CD4-positive, alpha-beta T cell treated with Interleukin-2 at 100 ng/mL for 4 hours (primary cell): ENCODE results near the gene C16orf82.

Experiments used
- DNase-seq: peaks from one replicate; pipeline ENCODE4 v3.0.0-alpha.2; 2020; ENCODE audit warnings: low spot score

C16orf82 gene

GRCh38 chr16:27088216-27088615 lies 21.5 kb downstream of the C16orf82 start:
- DNase-seq = no peak

- DNase-seq = no peak
These were observed 29.6 kb downstream of the C16orf82 start for GRCh38 chr16:27096375-27096774.

DNA sequence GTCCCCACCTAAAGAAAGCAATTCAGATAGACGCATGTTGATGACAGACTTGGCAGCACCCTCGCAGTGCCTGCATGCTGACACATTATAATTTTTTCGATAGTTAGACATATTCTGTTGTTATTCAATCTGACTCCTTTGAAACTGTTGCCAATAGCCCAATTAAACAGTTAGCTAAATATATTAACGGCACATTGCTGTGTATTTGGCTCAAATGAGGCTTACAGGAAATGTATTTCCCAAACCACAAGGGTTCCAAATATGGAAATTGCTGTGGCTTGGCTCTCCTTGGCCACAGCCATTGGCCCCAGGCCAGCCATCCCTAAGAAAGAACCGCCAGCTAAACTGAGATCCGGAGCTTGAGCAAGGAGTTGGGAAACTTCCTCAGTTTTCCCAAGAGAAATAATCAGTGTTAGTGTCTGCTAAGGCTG lies 31.1 kb downstream of the C16orf82 start:
- DNase-seq = no peak

DNA sequence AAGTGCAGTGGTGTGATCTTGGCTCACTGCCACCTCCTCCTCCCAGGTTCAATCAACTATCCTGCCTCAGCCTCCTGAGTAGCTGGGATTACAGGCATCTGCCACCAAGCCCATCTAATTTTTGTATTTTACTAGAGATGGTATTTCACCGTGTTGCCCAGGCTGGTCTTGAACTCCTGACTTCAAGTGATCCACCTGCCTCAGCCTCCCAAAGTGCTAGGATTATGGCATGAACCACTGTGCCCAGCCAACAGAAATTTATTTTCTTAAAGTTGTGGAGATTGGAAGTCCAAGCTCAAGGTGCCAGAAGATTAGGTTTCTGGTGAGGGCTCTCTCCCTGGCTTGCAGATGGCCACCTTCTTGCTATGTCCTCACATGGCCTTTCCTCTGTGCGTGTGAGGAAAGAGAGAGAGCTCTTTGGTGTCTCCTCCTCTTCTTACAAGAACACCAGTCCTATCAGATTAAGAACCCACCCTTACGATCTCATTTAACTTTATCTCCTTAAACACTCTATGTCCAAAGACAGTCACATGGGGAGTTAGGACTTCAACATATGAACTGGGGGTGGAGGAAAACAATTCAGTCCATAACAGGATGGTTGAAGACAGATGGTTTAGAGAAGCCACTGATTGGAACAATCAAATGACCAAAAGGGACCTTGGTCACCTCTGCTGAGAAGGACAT lies 31.8 kb downstream of the C16orf82 start:
- no peak for DNase-seq

DNA sequence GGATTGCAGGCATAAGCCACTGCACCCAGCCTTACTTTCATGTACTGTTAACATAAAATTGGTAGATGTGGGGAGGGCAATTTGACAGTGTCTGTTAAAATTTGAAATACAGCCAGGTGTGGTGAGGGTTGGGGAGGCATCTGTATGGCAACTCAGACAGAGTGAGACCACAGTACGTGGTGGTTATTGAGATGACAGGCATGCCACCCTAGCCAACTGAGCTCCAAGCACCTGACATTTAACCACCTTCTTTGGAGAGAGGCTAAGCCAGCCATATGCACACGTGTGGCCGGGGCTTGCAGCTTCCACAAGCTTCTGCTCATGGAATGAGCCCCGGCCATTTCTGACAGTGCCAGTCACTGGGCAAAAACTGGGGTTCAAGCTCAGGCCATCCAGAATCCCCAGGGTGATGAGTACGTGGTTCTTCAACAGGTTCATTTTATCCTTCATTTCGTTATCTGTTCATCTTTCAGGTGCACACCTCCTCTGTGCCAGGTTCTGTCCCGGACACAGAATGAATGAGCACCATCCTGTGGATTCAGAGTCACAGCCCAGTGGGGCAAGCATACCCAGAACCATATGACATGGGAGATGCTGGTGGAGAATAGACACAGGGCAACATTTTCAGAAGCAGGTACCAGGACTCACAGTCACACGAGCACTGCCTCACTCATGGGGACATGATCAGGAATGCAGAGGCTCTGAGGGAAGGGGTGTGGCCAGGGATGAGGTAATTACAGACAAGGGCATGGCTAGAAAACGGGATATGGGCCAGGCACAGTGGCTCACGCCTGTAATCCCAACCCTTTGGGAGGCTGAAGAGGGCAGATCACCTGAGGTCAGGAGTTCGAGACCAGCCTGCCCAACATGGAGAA lies 36.2 kb downstream of the C16orf82 start:
- no peak for DNase-seq

- DNase-seq = no peak
These were observed 37.2 kb downstream of the C16orf82 start for GRCh38 chr16:27103954-27104353.

DNA sequence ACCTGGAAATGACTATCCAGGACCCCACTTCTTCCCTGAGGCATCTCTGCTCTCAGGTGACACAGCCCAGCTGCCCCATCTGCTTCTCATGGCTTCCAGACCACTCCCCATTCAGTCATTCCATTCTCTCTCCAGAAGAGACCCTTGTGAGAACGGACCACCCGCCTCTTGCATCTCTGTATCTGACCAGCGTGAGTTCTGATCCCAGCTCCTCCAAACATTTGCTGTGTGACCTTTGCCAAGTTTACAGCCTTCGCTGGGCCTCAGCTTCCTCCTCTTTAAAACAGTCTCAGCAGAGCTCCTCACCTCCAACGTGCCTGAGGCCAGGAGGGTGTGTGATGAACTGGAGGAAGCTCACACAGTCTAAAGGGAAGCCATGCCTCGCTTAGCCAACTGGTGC lies 39.6 kb downstream of the C16orf82 start:
- no peak for DNase-seq

- DNase-seq = no peak
These were observed 40.5 kb downstream of the C16orf82 start for GRCh38 chr16:27107185-27107592.

DNA sequence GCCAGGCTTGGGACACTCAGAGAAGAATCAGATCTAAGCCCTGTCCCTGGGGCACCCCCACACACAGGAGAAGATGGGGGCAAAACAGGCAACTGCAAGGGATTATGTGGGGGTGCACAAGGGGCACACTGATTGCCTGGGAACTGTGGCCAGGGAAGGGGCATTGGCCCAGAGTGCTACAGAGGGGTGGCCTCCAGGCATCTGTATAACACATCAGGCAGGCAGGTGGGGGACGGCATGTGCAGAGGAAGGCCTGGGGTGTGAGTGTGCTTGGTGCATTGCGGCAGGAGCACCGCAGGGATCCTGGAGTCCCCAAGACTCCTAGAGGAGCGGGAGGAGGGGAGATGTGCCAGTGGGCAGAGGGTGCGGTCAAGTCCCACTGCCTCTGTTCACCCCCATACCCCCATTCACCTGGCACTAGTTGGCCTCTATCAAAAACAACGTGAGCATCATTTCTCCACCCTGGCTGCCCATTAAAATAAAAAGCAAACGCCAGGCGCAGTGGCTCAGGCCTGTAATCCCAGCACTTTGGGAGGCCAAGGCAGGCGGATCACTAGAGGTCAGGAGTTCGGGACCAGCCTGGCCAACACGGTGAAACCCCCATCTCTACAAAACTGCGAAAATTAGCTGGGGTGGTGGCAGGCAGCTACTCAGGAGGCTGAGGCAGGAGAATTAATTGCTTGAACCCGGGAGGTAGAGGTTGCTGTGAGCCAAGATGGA lies 41.5 kb downstream of the C16orf82 start:
- no peak for DNase-seq

DNA sequence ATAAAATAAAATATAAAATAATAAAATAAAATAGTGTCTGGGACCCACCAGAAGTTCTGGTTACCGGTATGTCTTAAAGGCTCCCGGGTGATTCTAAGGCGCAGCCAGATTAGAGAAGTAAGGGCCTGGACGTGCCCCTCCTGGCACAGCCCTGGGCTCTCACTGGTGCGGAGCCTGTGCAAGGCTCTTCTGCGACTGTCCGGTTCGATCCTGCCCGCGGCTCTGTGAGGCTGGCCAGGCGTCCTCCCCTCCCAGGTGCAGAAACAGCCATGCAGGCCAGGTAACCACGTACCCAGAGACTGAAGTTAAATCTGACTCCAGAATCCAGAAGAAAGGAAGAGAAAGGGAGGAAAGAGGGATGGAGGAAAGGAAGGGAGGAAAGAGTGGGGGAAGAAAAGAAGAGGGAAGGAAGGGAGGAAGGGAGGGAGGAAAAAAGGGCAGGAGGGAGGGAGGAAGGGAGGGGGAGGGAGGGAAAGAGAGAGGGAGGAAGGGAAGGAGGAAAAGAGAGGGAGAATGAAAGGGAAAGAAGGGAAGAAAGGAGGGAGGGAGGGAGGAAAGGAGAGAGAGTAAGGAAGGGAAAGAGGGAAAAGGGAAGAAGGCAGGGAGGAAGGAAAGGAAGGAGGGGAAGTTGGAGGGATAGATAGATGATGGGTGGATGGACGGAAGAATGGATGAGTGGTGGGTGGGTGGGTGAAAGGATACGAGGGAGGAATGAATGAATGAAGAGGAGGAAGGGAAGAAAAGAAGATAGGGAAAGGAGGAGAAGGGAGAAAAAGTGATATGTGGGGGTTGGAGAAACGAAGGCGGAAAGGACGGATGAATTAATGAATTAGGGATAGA lies 42.3 kb downstream of the C16orf82 start:
- no peak for DNase-seq

GRCh38 chr16:27109666-27110523 lies 43.2 kb downstream of the C16orf82 start:
- peak; percentile 72 for DNase-seq

DNA sequence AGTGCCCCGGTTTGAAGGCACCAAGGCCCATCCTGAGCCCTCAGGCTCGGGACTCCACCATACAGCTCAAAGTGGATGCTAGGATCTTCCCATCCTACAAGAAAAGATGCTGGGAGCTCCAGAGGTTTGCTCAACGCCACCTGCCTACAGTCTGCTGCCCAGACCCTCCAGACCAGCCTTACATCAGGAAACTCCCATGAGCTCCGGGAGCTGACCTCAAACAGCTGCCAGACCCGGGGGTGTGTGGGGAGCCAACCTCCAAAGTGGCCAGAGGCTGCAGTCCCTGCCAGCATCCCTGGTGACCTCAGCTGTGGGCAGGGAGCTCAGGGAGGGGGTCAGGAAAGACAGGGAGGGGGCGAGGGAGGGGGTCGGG lies 43.8 kb downstream of the C16orf82 start:
- no peak for DNase-seq

- no peak for DNase-seq
These were observed 44.8 kb downstream of the C16orf82 start for GRCh38 chr16:27111486-27111885.

DNA sequence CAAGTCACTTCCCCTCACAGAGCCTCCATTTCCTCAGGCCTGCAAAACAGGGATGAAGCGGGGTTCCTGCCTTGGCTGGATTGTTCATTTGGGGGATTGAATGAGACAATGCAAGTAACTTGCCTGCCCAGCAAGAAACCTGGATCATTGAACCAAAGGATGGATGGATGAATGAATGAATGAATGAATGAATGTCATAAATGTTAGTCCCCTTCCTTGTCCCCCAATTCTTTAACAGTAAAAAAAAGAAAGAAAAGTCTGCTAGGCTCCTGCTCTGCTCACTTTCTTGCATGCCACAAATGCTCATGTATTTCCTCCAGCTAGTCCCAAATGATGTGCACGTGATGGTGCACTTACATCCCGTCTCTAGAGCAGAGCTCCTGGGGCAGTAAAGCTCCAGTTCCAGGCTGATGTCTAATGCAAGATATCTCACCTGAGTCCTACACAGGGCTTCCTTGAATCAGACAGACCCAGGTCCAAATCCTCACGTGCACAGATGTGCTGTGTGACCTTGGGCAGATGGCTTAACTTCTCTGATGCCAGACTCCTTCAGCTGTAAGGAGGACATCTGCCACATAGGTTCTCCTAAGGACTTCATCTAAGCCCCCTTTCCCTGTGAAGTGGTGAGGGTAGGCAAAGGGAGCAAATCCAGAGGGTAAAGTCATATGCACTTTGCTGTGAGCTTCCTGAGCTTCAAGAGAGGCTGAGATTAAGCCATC lies 45.5 kb downstream of the C16orf82 start:
- DNase-seq = no peak

- DNase-seq = no peak
These were observed 46.7 kb downstream of the C16orf82 start for GRCh38 chr16:27113341-27113841.

GRCh38 chr16:27114006-27114405 lies 47.3 kb downstream of the C16orf82 start:
- DNase-seq = no peak

GRCh38 chr16:27118526-27118925 lies 51.8 kb downstream of the C16orf82 start:
- DNase-seq = no peak
